SU-DHL-6 (cell line): ENCODE data around the gene RBM33.

Experiments used
- EZH2phosphoT487 ChIP-seq: fragments of 200-600 bp; sonication (generic), shearing (Covaris generic); conservative IDR thresholded peaks from 2 replicates; pipeline ENCODE4 v1.6.1; 2018; ENCODE audit warnings: mild to moderate bottlenecking, antibody characterized with exemption, low read length, moderate library complexity, mixed read lengths
- TF ChIP-seq, protein P1 (sequence below): fragments of 200-600 bp; sonication (generic); IDR thresholded peaks from one replicate; pipeline ENCODE4 v1.5.1; 2017; ENCODE audit warnings: antibody characterized with exemption, mild to moderate bottlenecking, low read length, moderate library complexity; ENCODE audit not compliant: insufficient read depth, poor library complexity, severe bottlenecking

DNA sequence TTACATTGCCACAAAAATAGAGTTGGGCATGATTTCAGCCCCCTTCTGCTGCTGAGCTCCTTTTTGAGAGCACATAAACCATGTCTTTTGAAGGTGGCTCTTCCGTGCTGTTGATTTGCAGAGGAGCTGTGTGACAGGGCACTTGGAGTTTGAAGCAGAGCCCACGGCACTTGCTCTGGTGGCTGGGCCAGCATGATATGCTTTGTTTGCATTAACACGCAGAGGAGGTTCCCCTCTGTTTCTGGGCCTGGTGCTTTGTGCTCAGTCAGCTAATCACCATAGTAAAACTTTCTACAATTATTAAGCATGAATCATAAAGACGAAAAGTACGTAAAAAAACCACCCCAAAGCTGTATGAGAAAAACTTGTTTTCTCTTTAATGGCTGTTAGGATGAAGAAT lies 40.1 kb downstream of the RBM33 start:
- TF ChIP-seq, protein P1, sequence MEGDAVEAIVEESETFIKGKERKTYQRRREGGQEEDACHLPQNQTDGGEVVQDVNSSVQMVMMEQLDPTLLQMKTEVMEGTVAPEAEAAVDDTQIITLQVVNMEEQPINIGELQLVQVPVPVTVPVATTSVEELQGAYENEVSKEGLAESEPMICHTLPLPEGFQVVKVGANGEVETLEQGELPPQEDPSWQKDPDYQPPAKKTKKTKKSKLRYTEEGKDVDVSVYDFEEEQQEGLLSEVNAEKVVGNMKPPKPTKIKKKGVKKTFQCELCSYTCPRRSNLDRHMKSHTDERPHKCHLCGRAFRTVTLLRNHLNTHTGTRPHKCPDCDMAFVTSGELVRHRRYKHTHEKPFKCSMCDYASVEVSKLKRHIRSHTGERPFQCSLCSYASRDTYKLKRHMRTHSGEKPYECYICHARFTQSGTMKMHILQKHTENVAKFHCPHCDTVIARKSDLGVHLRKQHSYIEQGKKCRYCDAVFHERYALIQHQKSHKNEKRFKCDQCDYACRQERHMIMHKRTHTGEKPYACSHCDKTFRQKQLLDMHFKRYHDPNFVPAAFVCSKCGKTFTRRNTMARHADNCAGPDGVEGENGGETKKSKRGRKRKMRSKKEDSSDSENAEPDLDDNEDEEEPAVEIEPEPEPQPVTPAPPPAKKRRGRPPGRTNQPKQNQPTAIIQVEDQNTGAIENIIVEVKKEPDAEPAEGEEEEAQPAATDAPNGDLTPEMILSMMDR: no peak
- no peak for TF ChIP-seq EZH2phosphoT487
